GM08714 (cell line): ENCODE results near the gene SPHK2.
"Not testable (repeated sequence)": the region's sequence is repeated elsewhere in the genome, so short reads cannot be mapped to it uniquely, and the experiment has no call there.

Experiments
- H3K4me3 ChIP-seq: fragments of 200-500 bp; sonication (Bioruptor generic); 2 replicates; pipeline ENCODE4 v1.5.1; 2014; ENCODE audit warnings: mild to moderate bottlenecking, low read length, inconsistent platforms
- ZNF274 ChIP-seq: IDR thresholded peaks from 2 replicates; pipeline ENCODE4 v1.6.1; 2012; ENCODE audit warnings: mild to moderate bottlenecking, low read depth, low read length

Gene SPHK2

GRCh38 chr19:48624791-48625723 is 5.8 kb downstream of the SPHK2 start:
- TF ChIP-seq ZNF274, result no peak
- peak overlapping the region; percentile 49; the same call in 1 of the 2 replicates for H3K4me3 ChIP-seq

GRCh38 chr19:48625891-48626327 is 6.6 kb downstream of the SPHK2 start:
- H3K4me3 ChIP-seq, result no peak overlapping the region
- TF ChIP-seq ZNF274, result no peak

GRCh38 chr19:48627201-48627864 is 8.0 kb downstream of the SPHK2 start:
- TF ChIP-seq ZNF274, result no peak
- H3K4me3 ChIP-seq, result no peak overlapping the region

- TF ChIP-seq ZNF274, result no peak
- no peak overlapping the region for H3K4me3 ChIP-seq
Observed at GRCh38 chr19:48627865-48628314, 8.6 kb downstream of the SPHK2 start.

- no peak overlapping the region for H3K4me3 ChIP-seq
- no peak for TF ChIP-seq ZNF274
Observed at GRCh38 chr19:48628486-48629296, 9.4 kb downstream of the SPHK2 start.

- no peak overlapping the region for H3K4me3 ChIP-seq
- no peak for TF ChIP-seq ZNF274
Observed at GRCh38 chr19:48629297-48629598, 9.9 kb downstream of the SPHK2 start.

- H3K4me3 ChIP-seq, result no peak overlapping the region
- TF ChIP-seq ZNF274, result no peak
Observed at GRCh38 chr19:48629599-48630295, 10.4 kb downstream of the SPHK2 start.

GRCh38 chr19:48630296-48631063 is 11.2 kb downstream of the SPHK2 start:
- no peak overlapping the region for H3K4me3 ChIP-seq
- no peak for TF ChIP-seq ZNF274

GRCh38 chr19:48631225-48631624 is 11.9 kb downstream of the SPHK2 start:
- TF ChIP-seq ZNF274, result no peak
- no peak overlapping the region for H3K4me3 ChIP-seq

GRCh38 chr19:48632286-48632685 is 13.0 kb downstream of the SPHK2 start:
- not testable (repeated sequence) for H3K4me3 ChIP-seq

- no peak for TF ChIP-seq ZNF274
- H3K4me3 ChIP-seq, result no peak overlapping the region
Observed at GRCh38 chr19:48632692-48633147, 13.4 kb downstream of the SPHK2 start.

GRCh38 chr19:48633148-48634035 is 14.1 kb downstream of the SPHK2 start:
- TF ChIP-seq ZNF274, result no peak
- peak overlapping the region; percentile 48; the same call in 1 of the 2 replicates for H3K4me3 ChIP-seq
